ENCODE results near the gene HHAT.

The HHAT gene

DNA sequence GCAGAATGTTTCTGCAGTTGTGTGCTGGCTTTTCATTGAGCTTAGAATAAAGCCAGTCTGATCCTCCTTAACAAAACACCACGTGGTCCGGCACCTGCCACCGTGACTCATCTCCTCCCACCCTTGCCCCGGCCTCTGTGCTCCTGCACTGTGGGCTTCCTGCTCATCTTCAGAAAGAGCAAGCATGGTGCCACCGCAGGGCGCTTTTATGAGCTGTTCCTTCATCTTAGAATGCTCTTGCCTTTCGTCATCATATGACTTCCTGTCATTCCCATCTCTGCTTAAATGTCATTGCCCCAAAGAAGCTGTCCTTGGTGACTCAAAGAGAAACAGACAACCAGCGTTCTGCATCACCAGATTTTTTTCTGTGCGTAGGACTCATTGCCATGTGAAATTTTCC lies 117.8 kb downstream of the HHAT start:
- peak; percentile 84 for FAIRE-seq
- DNase-seq (ENCODE audit: insufficient read length, low spot score): no peak
- TF ChIP-seq, protein P1, sequence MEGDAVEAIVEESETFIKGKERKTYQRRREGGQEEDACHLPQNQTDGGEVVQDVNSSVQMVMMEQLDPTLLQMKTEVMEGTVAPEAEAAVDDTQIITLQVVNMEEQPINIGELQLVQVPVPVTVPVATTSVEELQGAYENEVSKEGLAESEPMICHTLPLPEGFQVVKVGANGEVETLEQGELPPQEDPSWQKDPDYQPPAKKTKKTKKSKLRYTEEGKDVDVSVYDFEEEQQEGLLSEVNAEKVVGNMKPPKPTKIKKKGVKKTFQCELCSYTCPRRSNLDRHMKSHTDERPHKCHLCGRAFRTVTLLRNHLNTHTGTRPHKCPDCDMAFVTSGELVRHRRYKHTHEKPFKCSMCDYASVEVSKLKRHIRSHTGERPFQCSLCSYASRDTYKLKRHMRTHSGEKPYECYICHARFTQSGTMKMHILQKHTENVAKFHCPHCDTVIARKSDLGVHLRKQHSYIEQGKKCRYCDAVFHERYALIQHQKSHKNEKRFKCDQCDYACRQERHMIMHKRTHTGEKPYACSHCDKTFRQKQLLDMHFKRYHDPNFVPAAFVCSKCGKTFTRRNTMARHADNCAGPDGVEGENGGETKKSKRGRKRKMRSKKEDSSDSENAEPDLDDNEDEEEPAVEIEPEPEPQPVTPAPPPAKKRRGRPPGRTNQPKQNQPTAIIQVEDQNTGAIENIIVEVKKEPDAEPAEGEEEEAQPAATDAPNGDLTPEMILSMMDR (IDR thresholded peaks at IDR 0.05; ENCODE audit: insufficient read depth, missing control alignments): no peak

DNA sequence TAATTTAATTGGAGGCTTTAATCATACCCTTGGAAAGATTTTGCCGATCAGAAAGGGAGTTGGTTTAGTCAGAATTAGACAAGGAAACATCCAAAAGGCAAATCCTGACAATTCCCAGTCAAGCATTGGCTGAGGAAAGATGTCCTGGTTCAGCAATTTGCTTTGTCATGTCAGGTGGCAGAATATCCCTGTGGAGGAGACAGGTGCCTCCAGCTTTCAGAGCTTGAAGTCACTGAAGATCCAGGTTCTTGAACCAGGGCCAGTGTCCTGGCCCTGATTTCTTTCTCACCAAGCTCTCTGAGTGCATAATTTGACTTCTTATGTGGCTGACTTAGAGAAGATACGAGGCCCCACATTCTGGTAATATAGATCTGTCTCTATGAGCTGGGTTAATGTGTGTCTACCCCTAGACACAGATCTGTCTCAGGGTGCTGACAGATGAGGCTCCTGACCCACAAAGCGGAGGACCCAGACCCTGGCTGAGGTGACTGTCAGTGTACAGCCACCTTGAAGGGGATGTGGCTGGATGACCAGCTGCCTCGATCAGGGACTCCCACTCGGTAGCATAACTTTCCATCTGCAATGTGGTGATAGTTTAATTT lies 118.9 kb downstream of the HHAT start:
- FAIRE-seq (no peak), DNase-seq (ENCODE audit: insufficient read length, low spot score) (no peak)
- TF ChIP-seq, protein P1 (IDR thresholded peaks at IDR 0.05; ENCODE audit: insufficient read depth, missing control alignments): no peak

DNA sequence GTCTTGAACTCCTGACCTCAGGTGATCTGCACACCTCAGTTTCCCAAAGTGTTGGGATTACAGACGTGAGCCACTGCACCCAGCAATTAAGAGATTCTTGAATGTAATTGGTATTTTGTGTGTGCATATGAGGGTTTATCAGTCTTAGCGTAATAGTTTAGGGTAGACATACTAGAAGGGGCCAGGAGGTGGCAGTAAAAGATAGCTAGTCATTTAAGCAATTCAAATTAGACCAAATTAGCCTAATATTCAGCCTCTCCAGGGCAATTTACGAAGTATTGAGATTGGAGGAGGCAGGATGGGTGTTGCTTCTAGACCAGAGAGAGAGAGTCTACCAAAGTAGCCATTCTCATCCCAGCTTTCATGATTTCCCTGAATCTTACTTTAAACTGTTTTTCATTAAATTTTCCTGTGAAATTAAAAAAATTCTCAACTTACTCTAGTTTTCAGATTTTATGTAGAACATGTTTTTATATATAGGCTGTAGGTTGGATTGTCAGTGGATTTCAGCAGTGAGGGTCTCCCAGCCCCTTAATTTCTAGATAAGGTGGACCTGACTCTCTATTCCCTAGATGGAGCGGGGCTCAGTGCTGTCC lies 119.7 kb downstream of the HHAT start:
- DNase-seq (ENCODE audit: insufficient read length, low spot score): peak; percentile 46
- TF ChIP-seq, protein P1 (IDR thresholded peaks at IDR 0.05; ENCODE audit: insufficient read depth, missing control alignments): peak; percentile 97
- FAIRE-seq: peak; percentile 92

DNA sequence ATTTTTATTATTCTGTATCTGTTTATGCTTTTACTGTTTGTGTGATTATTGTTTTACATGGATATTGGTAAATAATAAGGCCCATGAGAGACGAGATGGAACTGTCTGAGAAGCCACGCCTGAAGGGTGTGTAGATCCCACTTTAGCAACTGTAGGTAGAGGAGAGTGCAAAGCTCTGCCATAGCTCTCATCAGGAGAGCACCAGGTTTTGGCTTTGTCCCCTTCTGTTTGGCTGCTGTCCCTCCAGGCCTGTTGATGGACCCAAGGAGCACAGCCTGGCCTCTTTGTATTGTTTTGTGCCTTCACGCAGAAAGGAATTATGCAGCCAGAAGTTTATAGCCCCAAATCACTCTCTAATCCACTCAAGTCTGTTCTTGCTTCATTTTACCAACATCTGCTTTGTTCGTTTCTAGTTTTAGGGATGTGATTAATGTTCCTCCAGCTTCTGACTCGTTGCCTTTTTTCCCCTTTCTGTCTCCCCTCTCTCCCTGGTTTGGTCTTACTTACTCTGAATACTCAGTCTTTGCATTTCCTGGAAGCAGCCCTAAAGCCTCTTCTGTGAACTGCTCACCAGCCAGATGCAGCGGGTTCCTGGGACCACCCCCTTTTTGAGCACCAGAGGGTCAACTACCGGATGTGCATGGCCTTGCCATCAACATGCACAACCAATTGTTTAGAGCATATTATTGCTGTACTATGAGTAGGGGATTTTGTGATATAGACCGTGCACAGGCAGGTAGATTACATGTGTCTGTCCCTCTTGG lies 127.3 kb downstream of the HHAT start:
- TF ChIP-seq, protein P1 (IDR thresholded peaks at IDR 0.05; ENCODE audit: insufficient read depth, missing control alignments): no peak
- DNase-seq (ENCODE audit: insufficient read length, low spot score) (no peak), FAIRE-seq (no peak)

DNA sequence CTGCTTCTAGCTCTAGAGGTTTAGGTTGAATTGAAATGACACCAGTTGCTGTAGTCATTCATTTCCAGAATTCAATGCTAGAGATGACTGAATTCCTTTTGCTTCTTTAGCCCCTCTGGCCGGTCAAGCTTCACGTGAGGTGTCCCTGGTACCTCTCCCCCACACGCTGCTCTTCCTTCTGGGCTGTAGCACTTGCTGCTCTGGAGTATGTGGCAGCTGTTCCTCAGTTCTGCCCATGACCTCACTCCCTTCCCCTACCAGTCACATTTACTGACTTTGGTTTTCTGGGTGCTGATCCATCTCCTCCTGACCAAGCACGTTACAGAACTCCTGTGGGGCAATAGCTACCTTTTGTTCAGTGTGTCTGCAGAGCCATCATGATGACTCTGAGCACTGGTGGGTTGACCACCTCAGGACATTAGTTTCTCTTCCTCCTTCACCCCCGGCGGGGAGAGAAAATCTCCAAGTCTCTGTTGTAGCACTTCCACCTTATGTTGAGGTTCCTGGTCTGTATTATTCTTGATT lies 128.1 kb downstream of the HHAT start:
- TF ChIP-seq, protein P1 (IDR thresholded peaks at IDR 0.05; ENCODE audit: insufficient read depth, missing control alignments): no peak
- DNase-seq (ENCODE audit: insufficient read length, low spot score): no peak
- no peak for FAIRE-seq

DNA sequence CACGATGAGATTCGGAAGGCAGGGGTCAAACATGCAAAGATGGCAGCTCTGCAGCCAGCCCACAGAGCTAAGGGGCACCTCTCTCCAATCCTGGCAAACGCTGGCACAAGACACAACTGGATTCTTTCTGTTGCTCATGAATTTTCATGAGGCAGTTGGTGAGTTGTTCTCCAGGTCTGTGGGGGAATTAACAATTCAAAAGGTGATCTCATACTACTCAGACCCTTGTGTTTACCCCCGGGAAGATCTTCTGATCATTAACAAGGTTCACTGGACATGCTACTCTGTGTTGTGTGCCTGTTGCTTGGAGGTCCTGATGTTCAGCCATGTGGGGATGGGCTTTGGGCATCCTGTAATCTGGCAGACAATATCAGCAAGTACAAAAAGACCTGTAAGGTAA lies 128.9 kb downstream of the HHAT start:
- DNase-seq (ENCODE audit: insufficient read length, low spot score) (no peak), FAIRE-seq (no peak)
- TF ChIP-seq, protein P1 (IDR thresholded peaks at IDR 0.05; ENCODE audit: insufficient read depth, missing control alignments): no peak

All from D721Med (cell line).